ENCODE data around the gene PTPRG.

DNA sequence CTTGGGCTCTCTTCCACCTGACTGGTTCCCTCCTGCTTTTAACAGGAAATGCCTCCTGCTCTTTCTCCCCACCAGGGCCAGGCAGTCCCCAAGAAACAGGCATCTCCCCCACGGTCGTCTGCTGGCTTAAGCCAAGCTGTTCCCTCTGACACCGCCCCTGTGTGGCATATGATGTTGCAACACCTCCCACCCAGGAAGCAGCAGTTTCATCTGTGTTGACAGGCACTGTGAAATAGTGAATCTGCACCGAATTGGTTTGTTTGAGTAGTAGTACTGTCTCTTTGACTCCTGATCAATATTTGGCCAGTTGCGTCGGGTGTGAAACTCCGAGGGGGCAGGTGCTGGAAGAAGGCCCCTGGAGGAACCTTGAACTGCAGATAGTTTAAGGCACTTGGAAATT, 623.2 kb downstream of the PTPRG start:
- TF ChIP-seq CTCF (IDR thresholded peaks at IDR 0.05; ENCODE audit: low read depth, low read length, poor library complexity, severe bottlenecking), result no peak
- TF ChIP-seq EZH2phosphoT487 (IDR thresholded peaks at IDR 0.05; ENCODE audit: borderline replicate concordance, low read length), result no peak

All from DOHH2 (cell line).